Activated naive CD8-positive, alpha-beta T cell (primary cell): ENCODE measurements around the gene SLC16A12.

Source experiments
- H3K27ac Mint-ChIP-seq: one replicate; pipeline ENCODE4 v1.8.0; 2021; ENCODE audit warnings: mixed read lengths
- H3K27me3 Mint-ChIP-seq: one replicate; pipeline ENCODE4 v1.8.0; 2021; ENCODE audit warnings: mixed read lengths
- H3K36me3 Mint-ChIP-seq: one replicate; pipeline ENCODE4 v1.8.0; 2021; ENCODE audit warnings: mixed read lengths
- H3K4me1 Mint-ChIP-seq: one replicate; pipeline ENCODE4 v1.8.0; 2021; ENCODE audit warnings: low read depth, mixed read lengths
- H3K4me3 Mint-ChIP-seq: one replicate; pipeline ENCODE4 v1.8.0; 2021; ENCODE audit warnings: mild to moderate bottlenecking, mixed read lengths
- H3K9me3 Mint-ChIP-seq: one replicate; pipeline ENCODE4 v1.8.0; 2021; ENCODE audit warnings: low read depth, mixed read lengths

SLC16A12 gene

GRCh38 chr10:89476150-89476549 lies 59.2 kb downstream of the SLC16A12 start:
- no peaks in the 10 kb centered on the region for H3K36me3 Mint-ChIP-seq
- no peak overlapping the region for H3K27ac Mint-ChIP-seq
- H3K27me3 Mint-ChIP-seq: peaks cover 5% of the 10 kb centered on the region
- H3K9me3 Mint-ChIP-seq: no peaks in the 10 kb centered on the region
- H3K4me3 Mint-ChIP-seq: no peak overlapping the region
- H3K4me1 Mint-ChIP-seq: no peaks in the 10 kb centered on the region

GRCh38 chr10:89475591-89475998 lies 59.8 kb downstream of the SLC16A12 start:
- Mint-ChIP-seq H3K9me3 (no peaks in the 10 kb centered on the region), H3K36me3 (no peaks in the 10 kb centered on the region), H3K27ac (no peak overlapping the region), H3K27me3 (peaks cover 4% of the 10 kb centered on the region), H3K4me3 (no peak overlapping the region), H3K4me1 (no peaks in the 10 kb centered on the region)

- Mint-ChIP-seq H3K27me3 (peaks cover 4% of the 10 kb centered on the region), H3K36me3 (no peaks in the 10 kb centered on the region), H3K4me1 (no peaks in the 10 kb centered on the region), H3K9me3 (no peaks in the 10 kb centered on the region), H3K27ac (no peak overlapping the region), H3K4me3 (no peak overlapping the region)
Observed at GRCh38 chr10:89475125-89475524, 60.3 kb downstream of the SLC16A12 start.

- Mint-ChIP-seq H3K4me3 (no peak overlapping the region), H3K36me3 (no peaks in the 10 kb centered on the region), H3K9me3 (no peaks in the 10 kb centered on the region), H3K27ac (no peak overlapping the region), H3K4me1 (no peaks in the 10 kb centered on the region), H3K27me3 (peaks cover 2% of the 10 kb centered on the region)
Observed at GRCh38 chr10:89474452-89474851, 60.9 kb downstream of the SLC16A12 start.

- peaks cover 3% of the 10 kb centered on the region for H3K27me3 Mint-ChIP-seq
- H3K4me3 Mint-ChIP-seq: no peak overlapping the region
- no peaks in the 10 kb centered on the region for H3K4me1 Mint-ChIP-seq
- H3K27ac Mint-ChIP-seq: no peak overlapping the region
- no peaks in the 10 kb centered on the region for H3K36me3 Mint-ChIP-seq
- no peaks in the 10 kb centered on the region for H3K9me3 Mint-ChIP-seq
Observed at GRCh38 chr10:89471110-89471809, 64.1 kb downstream of the SLC16A12 start.

- Mint-ChIP-seq H3K4me3 (no peak overlapping the region), H3K27me3 (peaks cover 3% of the 10 kb centered on the region), H3K9me3 (no peaks in the 10 kb centered on the region), H3K36me3 (no peaks in the 10 kb centered on the region), H3K4me1 (no peaks in the 10 kb centered on the region), H3K27ac (no peak overlapping the region)
Observed at GRCh38 chr10:89470628-89471027, 64.8 kb downstream of the SLC16A12 start.

- H3K4me3 Mint-ChIP-seq: no peak overlapping the region
- H3K36me3 Mint-ChIP-seq: no peaks in the 10 kb centered on the region
- no peaks in the 10 kb centered on the region for H3K9me3 Mint-ChIP-seq
- H3K4me1 Mint-ChIP-seq: no peaks in the 10 kb centered on the region
- H3K27ac Mint-ChIP-seq: no peak overlapping the region
- H3K27me3 Mint-ChIP-seq: peaks cover 3% of the 10 kb centered on the region
Observed at GRCh38 chr10:89469517-89469916, 65.9 kb downstream of the SLC16A12 start.

GRCh38 chr10:89468191-89468965 lies 67.0 kb downstream of the SLC16A12 start:
- Mint-ChIP-seq H3K9me3 (no peaks in the 10 kb centered on the region), H3K27ac (no peak overlapping the region), H3K4me1 (no peaks in the 10 kb centered on the region), H3K4me3 (no peak overlapping the region), H3K27me3 (peaks cover 3% of the 10 kb centered on the region), H3K36me3 (no peaks in the 10 kb centered on the region)

- H3K36me3 Mint-ChIP-seq: no peaks in the 10 kb centered on the region
- H3K27me3 Mint-ChIP-seq: peaks cover 3% of the 10 kb centered on the region
- no peak overlapping the region for H3K4me3 Mint-ChIP-seq
- no peaks in the 10 kb centered on the region for H3K4me1 Mint-ChIP-seq
- H3K9me3 Mint-ChIP-seq: no peaks in the 10 kb centered on the region
- H3K27ac Mint-ChIP-seq: no peak overlapping the region
Observed at GRCh38 chr10:89466599-89467035, 68.8 kb downstream of the SLC16A12 start.

- H3K27ac Mint-ChIP-seq: no peak overlapping the region
- peaks cover 3% of the 10 kb centered on the region for H3K27me3 Mint-ChIP-seq
- no peaks in the 10 kb centered on the region for H3K4me1 Mint-ChIP-seq
- H3K36me3 Mint-ChIP-seq: no peaks in the 10 kb centered on the region
- H3K4me3 Mint-ChIP-seq: no peak overlapping the region
- no peaks in the 10 kb centered on the region for H3K9me3 Mint-ChIP-seq
Observed at GRCh38 chr10:89465196-89465595, 70.2 kb downstream of the SLC16A12 start.

GRCh38 chr10:89463846-89464537 lies 71.4 kb downstream of the SLC16A12 start:
- Mint-ChIP-seq H3K4me3 (no peak overlapping the region), H3K9me3 (no peaks in the 10 kb centered on the region), H3K27me3 (peaks cover 3% of the 10 kb centered on the region), H3K4me1 (no peaks in the 10 kb centered on the region), H3K36me3 (no peaks in the 10 kb centered on the region), H3K27ac (no peak overlapping the region)

GRCh38 chr10:89458784-89459183 lies 76.6 kb downstream of the SLC16A12 start:
- Mint-ChIP-seq H3K4me3 (no peak overlapping the region), H3K4me1 (no peaks in the 10 kb centered on the region), H3K27ac (no peak overlapping the region), H3K36me3 (no peaks in the 10 kb centered on the region), H3K27me3 (peaks cover 2% of the 10 kb centered on the region), H3K9me3 (no peaks in the 10 kb centered on the region)

- H3K27me3 Mint-ChIP-seq: peaks cover 2% of the 10 kb centered on the region
- no peaks in the 10 kb centered on the region for H3K36me3 Mint-ChIP-seq
- H3K4me1 Mint-ChIP-seq: no peaks in the 10 kb centered on the region
- H3K27ac Mint-ChIP-seq: no peak overlapping the region
- H3K4me3 Mint-ChIP-seq: no peak overlapping the region
- no peaks in the 10 kb centered on the region for H3K9me3 Mint-ChIP-seq
Observed at GRCh38 chr10:89458291-89458690, 77.1 kb downstream of the SLC16A12 start.

GRCh38 chr10:89454561-89455347 lies 80.6 kb downstream of the SLC16A12 start:
- H3K4me3 Mint-ChIP-seq: no peak overlapping the region
- no peaks in the 10 kb centered on the region for H3K4me1 Mint-ChIP-seq
- no peaks in the 10 kb centered on the region for H3K9me3 Mint-ChIP-seq
- H3K36me3 Mint-ChIP-seq: no peaks in the 10 kb centered on the region
- peaks cover 2% of the 10 kb centered on the region for H3K27me3 Mint-ChIP-seq
- no peak overlapping the region for H3K27ac Mint-ChIP-seq
